G401 (cell line): Measurements from ENCODE around the gene TRIM65. TPM values are rescaled to one million over a fixed set of nuclear protein-coding genes. Genes with fewer than 3 reads are reported as not detected.
A peak's percentile ranks its signal among the peaks of the same experiment; 100 is the strongest.

ENCODE experiments used
- DNase-seq: peaks from one replicate; pipeline ENCODE4 v3.0.0-alpha.2; 2015; ENCODE audit warnings: low spot score
- in situ Hi-C: cut with HindIII; loops from 2 replicates; pipeline ENCODE4 v1.10.0; 2016; ENCODE audit warnings: low sequenced_read_pairs, mixed read lengths
- total RNA-seq: library from RNA; depleted of rRNA; stranded (reverse); fragments of >200 nt; shearing (Covaris generic); gene quantifications from 2 replicates; pipeline ENCODE4 v1.2.3, GENCODE V29; 2014; rRNA removed

The TRIM65 gene
- 37.5 and 41.7 TPM in 2 replicates for total RNA-seq

GRCh38 chr17:75896415-75897159 lies at the start of gene TRIM65:
TSS of gene TRIM65 (minus strand) at chr17:75896951. CDS start at chr17:75896937, 14 bp downstream.
- in situ Hi-C loops = no loop called here
- DNase-seq = peak; percentile 77

GRCh38 chr17:75945211-75945610 lies 48.5 kb upstream of the TRIM65 start:
- in situ Hi-C loops = no loop called here
- DNase-seq = no peak

- in situ Hi-C loops = no loop called here
- DNase-seq = no peak
These were observed 46.7 kb upstream of the TRIM65 start for GRCh38 chr17:75943491-75943890.

GRCh38 chr17:75942473-75942872 lies 45.7 kb upstream of the TRIM65 start:
- in situ Hi-C loops = no loop called here
- DNase-seq = no peak

- DNase-seq = no peak
- in situ Hi-C loops = no loop called here
These were observed 44.7 kb upstream of the TRIM65 start for GRCh38 chr17:75941442-75941819.

GRCh38 chr17:75940727-75941441 lies 44.1 kb upstream of the TRIM65 start, which contains the start of gene FBF1:
TSS of gene FBF1 (minus strand) at chr17:75941042. CDS start at chr17:75938149, 2,893 bp downstream.
- in situ Hi-C loops = no loop called here
- peak; percentile 95 for DNase-seq

- no peak for DNase-seq
- in situ Hi-C loops = no loop called here
These were observed 40.9 kb upstream of the TRIM65 start for GRCh38 chr17:75937652-75938051.

GRCh38 chr17:75933808-75934207 lies 37.1 kb upstream of the TRIM65 start:
- no peak for DNase-seq
- in situ Hi-C loops = no loop called here

- in situ Hi-C loops = no loop called here
- DNase-seq = no peak
These were observed 36.1 kb upstream of the TRIM65 start for GRCh38 chr17:75932852-75933251.

GRCh38 chr17:75931062-75931461 lies 34.3 kb upstream of the TRIM65 start:
- no peak for DNase-seq
- in situ Hi-C loops = no loop called here

GRCh38 chr17:75927286-75927922 lies 30.7 kb upstream of the TRIM65 start:
- in situ Hi-C loops = no loop called here
- no peak for DNase-seq

- no peak for DNase-seq
- in situ Hi-C loops = no loop called here
These were observed 29.7 kb upstream of the TRIM65 start for GRCh38 chr17:75926456-75926855.

- no peak for DNase-seq
- in situ Hi-C loops = no loop called here
These were observed 29.2 kb upstream of the TRIM65 start for GRCh38 chr17:75925912-75926311.

GRCh38 chr17:75925103-75925502 lies 28.4 kb upstream of the TRIM65 start:
- in situ Hi-C loops = no loop called here
- DNase-seq = no peak

- no peak for DNase-seq
- in situ Hi-C loops = loop anchor here (25.0 kb wide), 1 partner anchor 114 kb away; the partner anchor contains the start of gene EVPL
These were observed 26.5 kb upstream of the TRIM65 start for GRCh38 chr17:75922963-75923874.

- DNase-seq = no peak
- in situ Hi-C loops = loop anchor here (25.0 kb wide), 1 partner anchor 115 kb away; the partner anchor contains the start of gene EVPL
These were observed 25.6 kb upstream of the TRIM65 start for GRCh38 chr17:75922173-75922961.

GRCh38 chr17:75921596-75921995 lies 24.8 kb upstream of the TRIM65 start:
- in situ Hi-C loops = loop anchor here (25.0 kb wide), 1 partner anchor 116 kb away; the partner anchor contains the start of gene EVPL
- no peak for DNase-seq

- in situ Hi-C loops = loop anchor here (25.0 kb wide), 1 partner anchor 117 kb away; the partner anchor contains the start of gene EVPL
- DNase-seq = peak; percentile 75
These were observed 23.4 kb upstream of the TRIM65 start for GRCh38 chr17:75920045-75920560.
